ENCODE measurements around the gene UBE2E3.

DNA sequence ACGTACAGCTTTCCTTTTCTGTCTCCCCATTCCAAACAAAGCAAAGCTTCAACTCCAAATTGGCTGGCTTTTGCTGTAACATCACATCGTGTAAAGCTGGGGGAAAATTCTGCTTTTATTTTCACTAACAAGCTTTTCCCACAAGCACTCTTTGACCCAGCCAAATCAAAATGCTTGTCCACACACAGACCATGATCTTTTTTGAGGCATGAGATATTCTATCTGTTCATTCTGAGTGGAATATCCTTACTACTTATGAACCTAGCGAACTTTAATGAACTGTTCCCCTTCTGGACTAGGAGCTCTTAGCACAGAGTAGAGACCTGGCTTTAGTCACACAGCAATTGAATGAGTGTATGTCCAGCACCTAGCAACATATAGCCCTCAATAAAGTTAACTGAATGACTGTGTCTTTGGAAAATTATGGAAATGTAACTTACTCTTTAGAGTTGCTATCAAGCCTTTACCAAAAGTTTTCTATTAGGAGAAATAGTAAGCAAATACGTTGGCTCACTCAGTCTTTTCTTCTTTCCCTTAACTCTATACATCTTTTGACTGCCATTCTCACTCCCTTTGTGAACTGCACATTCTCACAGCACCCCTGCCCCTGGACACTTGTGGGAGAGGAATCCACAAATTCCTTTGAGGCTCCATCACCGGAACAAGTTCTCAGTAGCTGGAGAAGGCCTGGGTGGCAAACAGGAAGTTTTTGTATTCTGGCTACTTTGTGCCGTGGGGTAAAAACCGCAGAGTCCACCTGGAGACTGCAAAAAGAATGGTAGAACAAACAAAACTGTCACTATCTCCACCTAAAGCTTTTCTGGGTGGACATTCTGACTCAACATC lies 1.3 kb upstream of the UBE2E3 start:
- TF ChIP-seq, protein P1, sequence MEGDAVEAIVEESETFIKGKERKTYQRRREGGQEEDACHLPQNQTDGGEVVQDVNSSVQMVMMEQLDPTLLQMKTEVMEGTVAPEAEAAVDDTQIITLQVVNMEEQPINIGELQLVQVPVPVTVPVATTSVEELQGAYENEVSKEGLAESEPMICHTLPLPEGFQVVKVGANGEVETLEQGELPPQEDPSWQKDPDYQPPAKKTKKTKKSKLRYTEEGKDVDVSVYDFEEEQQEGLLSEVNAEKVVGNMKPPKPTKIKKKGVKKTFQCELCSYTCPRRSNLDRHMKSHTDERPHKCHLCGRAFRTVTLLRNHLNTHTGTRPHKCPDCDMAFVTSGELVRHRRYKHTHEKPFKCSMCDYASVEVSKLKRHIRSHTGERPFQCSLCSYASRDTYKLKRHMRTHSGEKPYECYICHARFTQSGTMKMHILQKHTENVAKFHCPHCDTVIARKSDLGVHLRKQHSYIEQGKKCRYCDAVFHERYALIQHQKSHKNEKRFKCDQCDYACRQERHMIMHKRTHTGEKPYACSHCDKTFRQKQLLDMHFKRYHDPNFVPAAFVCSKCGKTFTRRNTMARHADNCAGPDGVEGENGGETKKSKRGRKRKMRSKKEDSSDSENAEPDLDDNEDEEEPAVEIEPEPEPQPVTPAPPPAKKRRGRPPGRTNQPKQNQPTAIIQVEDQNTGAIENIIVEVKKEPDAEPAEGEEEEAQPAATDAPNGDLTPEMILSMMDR (conservative IDR thresholded peaks at IDR 0.05): no peak
- no peak for TF ChIP-seq ZFX (IDR thresholded peaks at IDR 0.05)

Measured in C4-2B (cell line).